GM19397 (cell line): ENCODE data around the gene ABCC5.
"Not testable (repeated sequence)": the region's sequence is repeated elsewhere in the genome, so short reads cannot be mapped to it uniquely, and the experiment has no call there.

Experiments used
- ATAC-seq: cut with Tn5 transposase; IDR thresholded peaks from one replicate; pipeline ENCODE4 v1.9.1; 2021; ENCODE audit warnings: mild to moderate bottlenecking, moderate library complexity; ENCODE audit not compliant: unreplicated experiment

The ABCC5 gene

DNA sequence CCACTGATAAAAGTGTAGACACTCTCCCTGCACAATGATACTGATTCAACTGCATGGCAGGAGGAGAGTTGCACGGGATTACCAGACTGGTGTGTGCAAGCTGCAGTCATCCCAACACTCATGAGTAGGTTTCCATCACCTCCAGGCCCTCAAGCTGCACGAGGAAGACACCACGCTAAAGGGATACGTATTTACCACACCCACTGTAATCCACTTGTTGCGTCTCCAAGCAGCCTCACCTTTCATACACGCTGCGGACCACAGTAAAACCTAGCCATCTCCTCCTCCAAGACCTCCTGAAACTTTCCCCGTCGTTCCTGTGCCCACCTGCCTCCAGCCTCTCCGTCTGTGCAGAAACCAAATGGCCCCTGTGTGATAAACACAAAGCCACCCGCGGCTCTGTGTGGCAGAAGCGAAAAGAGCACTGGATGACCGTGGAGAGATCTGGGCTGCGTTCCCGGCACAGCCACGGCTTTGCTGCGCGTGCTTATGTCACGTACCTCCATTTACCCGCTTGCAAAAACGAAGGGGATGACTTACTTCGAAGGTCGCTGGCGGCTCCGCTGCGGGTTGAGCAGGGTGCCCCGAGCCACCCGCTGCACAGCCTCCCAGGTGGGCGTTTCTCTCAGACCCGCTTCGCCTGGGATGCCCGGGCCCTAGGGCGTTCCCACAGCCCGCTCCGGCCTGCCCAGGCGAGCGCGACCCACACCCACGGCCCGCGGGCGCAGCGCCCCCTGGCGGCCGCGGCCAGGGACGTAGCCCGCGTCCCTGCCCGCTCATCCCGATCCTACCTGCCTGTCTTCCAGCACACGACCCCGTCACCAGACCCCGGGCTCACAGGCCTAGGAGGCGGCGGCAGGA lies 643 bp downstream of the ABCC5 start:
- peak; percentile 80 for ATAC-seq

DNA sequence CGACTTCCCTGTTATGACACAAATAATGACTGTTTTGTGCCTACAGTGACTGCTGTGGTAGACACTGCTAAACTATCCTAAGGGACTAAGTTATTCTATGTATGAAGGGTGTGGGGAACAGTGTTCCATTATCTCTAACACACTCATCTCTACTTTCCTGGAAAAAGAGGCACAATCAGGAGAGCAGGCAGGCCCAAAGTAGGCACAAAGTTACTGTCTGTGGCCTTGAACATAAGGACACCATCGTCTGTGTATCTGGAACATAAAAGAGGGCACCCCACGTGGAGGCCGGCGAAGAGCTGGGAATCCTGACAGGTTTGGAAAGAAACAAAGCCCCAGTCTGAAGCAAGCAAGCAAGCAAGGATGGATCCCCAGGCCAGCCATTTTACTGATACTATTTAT lies 1.5 kb downstream of the ABCC5 start:
- no peak for ATAC-seq

DNA sequence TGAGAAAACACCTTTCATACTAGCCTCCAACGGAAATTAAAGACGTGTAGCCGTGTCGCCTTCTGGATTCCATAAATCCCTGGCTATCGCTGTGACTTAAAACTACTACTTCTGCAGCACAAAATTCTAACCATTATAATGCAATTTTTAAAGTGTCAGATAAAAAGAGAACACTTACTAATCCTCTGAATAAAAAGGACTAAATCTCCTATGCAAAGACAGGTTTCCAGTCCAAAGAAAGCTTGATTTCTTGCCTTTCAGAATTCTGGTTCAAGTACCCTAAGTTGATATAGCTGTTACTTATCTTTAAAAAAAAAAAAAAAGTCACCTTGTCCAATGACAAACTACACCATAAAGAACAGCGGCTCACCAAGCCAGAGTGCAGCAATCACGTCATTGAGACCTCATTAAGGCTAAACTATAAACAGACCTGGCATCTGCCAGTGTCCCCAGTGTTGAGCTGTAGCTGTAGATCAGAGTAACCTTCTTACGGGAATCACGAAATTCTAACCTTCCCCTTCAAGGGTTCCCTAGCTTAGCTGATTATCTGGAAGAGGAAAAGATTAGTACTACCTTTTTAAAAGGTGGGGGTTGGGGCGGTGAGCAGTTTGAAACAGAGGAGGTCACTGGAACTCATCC lies 2.2 kb downstream of the ABCC5 start:
- ATAC-seq: no peak

DNA sequence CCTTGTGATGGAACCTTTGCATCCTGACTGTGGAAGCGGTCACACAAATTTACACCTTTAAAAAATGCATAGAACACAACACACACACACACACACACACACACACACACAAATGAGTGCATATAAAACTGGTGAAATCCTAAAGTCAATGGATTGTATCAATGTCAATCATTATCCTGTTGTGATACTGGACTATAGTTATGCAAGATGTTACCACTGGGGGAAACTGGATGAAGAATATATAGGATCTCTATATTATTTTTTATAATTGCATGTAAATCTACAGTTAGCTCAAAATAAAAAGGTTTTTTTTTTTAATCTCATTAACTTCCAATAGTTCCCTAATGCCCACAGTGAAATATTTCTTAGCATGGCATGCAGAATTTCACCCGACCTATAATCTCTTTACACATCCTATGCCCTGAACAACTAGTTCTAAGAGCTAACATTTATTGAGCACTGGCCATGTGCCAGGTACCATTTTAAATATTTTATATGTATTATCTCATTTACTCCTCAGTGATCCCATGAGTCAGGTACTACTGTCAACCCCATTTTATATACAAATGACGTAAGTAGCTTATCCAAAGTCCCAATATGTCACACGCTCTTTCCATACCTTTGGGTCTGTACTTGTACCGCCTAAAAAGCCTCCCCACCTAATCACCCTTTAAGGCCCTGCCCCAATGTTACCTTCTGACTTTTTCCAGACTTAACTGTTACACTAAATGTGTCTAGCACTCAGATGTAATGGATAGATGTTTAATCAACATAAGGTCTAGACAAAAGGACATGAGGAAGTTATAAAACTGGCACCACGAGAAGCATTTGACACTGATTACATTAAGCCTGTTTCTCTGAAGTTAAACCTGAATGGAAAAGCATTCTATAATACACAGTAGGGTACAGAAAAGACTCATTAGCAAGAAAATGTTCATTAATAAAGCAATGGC lies 5.5 kb downstream of the ABCC5 start:
- ATAC-seq: no peak

DNA sequence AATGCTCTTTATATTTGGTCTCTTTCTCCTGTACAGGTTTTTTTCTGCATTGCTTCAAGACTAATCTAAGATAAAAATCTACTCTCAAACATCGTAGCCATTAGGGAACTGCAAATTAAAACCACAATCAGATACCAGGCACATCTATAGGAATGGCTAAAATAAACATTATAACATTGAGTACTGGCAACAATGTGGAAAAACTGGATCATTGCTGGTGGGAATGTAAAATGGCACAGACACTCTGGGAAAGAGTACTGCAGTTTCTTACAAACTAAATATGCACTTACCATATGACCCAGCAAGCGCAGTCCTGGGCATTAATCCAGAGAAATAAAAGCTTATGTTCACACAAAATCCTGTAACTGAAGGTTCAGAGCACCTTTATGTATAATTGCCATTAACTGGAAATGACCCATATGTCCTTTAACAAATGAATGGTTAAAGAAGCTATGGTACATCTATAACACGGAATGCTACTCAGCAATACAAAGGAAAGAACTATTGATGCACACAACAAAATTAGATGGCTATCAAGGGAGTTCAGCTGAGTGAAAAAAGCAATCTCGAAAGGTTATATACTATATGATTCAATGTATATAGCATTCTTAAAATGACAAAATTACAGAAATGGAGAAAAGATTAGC lies 6.3 kb downstream of the ABCC5 start:
- ATAC-seq: no peak

DNA sequence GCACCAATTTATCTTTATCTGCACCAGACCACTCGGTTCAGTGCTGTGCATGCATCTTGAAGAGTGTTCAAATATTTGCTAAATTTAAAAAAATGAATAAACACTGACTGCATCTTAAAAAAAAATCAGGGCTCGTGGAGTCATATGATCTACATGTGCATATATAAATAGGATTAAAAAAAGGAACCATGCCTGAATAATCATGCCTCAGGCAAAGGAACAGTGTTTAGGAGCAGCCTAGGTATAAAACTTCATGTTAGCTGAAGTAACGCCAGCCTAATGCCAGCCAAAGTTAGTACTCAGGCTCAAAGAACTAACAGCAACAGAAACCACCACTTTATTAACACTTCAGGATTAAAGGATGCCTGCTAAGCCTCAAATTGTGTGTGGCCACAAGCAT lies 9.5 kb downstream of the ABCC5 start:
- ATAC-seq: no peak

DNA sequence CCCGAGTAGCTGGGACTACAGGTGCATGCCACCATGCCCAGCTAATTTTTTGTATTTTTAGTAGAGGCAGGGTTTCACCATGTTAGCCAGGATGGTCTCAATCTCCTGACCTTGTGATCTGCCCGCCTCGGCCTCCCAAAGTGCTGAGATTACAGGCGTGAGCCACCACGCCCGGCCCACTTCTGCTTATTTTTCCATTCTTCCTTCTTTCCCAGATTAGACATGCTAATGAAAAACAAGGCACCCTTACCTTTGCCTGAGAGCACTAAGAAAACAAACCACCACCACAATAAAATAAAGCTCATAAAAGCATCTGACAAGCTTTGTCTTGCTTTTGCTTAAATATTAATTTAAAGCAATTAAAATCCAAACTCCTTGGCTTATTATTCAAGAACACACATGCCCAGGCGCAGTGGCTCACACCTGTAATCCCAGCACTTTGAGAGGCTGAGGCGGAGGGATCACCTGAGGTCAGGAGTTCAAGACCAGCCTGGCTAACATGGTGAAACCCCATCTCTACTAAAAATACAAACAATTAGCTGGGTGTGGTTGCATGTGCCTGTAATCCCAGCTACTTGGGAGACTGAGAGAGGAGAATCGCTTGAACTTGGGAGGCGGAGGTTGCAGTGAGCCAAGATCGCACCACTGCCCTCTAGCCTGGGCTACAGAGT lies 10.4 kb downstream of the ABCC5 start:
- not testable (repeated sequence) for ATAC-seq

DNA sequence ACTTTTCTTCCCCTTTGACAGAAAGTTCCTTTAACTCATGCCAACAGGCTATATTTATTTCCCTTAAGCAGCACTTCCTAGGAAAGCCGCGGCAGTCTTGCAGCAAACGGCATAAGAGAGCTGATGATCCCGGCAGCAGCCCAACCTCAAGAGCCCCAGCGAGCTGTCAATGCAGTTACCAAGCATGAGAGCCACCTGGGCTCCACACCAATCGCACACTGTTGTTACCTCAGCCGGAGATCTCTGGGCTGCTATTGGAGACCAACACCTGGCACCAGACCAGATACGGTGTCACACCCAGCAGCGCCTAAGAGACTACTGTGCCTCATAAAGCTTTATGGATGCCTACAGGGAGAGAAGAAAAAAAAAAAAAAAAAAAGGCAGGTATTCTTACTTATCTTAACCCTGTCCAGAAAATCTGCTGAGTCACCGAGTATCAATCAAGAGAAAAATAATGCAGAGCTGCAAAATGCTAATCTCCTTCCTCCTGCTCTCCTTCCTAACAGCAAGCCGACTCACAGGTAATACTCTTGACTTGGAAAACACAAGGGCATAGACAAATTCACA lies 11.7 kb downstream of the ABCC5 start:
- peak; percentile 85 for ATAC-seq

DNA sequence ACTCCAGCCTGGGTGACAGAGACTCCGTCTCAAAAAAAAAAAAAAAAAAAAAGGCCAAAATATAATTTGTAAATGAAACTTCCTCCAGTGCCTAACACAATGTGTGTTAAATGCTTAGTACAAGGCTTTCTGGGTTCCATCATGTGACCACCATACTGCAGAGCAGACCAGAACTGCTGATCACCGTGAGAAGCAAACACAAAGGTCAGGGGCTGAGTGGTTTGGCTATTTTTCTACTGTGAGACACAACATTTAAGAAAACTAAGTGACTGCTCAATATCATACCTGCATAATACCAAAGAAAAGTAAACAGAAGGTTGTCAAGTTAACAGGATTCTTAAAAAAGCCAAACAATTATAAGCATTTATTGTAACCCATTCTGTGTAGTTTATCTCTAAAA lies 13.2 kb downstream of the ABCC5 start:
- ATAC-seq: no peak

DNA sequence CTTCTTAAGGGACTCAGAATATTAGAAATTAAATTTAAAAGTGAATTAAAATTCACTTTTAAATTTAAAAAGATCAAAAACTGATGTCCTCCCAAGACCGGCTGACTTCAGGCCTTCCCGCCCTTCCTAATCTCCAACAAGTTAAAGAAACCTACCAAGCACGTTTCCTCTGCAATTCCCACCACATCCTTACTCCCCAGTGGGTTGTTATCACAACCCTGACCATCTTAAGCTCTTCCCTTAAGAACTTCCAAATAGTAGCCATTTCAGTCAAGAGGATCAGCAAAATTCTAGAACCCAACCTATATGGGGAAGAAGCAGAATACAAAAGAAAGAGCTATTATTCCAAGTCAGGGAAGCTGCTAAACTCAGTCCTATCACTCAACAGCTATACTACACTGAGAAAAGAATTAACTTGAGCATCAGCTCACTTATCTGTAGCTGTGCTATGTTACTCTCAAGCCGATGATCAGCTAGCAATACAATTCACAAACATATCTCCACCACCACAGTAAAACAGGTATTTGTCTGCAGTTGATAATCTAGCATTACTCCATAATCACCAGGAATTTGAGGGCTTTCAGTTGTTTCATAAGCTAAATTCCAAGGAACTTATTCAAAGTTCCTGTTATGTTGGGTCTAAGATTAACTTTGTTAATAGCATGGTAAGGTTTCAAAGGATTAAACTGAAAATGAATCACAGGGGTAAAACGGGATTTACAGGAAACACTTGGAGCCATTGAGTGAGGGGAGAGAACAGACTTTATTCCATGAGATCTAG lies 14.3 kb downstream of the ABCC5 start:
- ATAC-seq: no peak

DNA sequence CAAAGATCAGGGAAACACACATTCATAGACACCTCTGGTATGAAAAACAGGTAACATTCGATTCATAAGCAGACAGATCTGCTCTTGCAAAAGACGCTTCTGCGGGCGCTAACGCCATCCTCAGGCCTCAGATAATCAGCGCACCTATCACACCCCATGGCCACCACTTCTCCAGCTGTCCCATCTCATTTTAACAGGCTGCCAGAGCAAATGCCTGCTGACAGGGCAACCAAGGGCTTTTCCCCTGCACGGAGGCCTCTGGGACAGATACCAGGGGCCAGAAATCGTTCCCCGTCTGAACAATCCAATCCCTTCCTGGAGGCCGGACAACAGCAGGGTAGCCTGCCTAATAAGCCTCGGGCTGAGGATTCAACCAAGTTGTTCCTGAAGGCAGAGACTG lies 15.2 kb downstream of the ABCC5 start:
- ATAC-seq: no peak

DNA sequence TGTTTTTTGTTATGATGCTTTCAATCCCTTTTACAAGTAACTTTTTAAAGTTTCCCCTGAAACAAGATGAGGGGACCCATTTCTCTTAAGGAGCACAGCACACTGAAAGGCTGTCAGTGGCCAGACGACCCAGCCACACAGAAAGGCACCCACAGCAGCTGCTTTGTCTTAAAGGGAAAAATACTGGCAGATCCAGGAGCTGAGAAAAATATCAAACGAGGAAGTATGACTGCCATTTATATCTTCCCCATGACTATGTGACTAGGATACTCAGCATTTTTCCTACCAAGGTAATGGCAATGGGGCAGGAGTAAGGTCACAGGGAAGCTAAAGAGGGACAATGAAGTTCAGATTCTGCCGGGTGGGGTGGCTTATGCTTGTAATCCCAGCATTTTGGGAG lies 15.9 kb downstream of the ABCC5 start:
- no peak for ATAC-seq

DNA sequence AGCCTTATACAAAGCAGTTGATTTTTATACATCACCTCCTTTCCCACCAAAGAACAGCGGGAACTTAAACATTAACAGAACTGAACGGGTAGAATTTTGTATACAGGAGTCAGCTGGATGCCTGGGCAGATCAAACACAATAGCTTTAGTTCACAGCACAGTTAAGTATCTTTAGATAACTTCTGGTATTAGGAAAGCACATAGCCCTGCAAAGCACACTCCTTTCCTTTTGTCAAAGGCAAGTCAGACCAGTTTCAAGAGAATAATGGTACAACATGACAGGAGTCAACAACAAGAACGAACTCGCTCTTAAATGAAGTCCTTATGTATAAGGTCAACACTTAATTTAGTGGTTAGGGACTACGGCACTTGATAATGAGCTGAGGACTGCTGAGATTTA lies 26.3 kb downstream of the ABCC5 start:
- no peak for ATAC-seq

DNA sequence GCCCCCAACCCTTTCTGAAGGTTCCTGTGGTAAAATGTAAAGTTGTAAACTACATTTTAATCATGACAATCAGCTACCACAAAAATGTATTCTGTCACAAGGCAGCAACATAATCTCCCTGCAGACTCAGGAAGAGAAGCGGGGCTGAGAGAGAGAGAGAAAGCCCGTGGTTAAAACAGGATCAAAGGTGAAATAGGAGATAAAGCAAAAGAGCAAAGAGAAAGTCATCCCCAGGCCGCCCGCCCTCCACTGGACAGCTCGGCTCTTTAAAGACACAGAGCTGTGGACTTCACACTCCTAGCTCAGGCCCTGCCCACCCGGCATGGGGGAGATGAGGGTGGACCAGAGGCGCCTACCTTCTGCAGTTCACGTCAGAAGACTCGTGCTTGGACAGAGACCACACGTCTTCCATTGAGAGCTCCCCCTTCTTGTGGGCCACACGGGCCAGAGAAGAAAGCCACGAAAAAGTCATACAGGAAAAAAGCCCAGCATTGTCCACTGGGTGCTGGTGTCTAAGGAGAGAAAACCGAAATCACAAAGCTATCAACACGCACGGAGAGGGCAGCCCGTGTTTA lies 29.4 kb downstream of the ABCC5 start:
- no peak for ATAC-seq

DNA sequence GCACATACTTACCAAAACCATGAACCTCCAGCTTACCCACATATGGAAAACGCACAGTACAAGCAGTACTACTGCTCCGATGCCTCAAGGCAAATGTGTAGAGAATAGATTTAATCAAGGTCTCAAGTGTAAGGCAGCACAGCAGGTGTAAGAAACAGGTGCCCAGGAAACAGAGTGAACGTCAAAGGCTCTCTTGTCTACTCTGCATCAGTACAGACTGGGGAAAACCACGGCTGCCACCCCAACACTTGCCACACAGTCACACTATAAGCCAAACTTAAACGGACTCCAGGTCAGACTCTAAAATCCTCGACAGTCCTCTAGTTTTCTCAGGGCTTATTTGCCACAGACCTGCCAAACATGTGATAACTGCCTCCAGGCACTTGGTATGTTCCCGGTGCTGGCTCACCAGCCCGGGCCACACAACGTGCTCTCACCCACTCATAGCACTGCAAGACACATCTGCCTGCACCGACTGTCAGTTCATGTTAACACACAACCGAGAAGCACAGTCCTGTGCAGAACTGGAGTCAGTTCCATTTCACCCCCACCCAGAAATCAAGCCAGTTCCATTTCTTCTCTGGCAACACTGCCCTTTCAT lies 30.6 kb downstream of the ABCC5 start:
- no peak for ATAC-seq

DNA sequence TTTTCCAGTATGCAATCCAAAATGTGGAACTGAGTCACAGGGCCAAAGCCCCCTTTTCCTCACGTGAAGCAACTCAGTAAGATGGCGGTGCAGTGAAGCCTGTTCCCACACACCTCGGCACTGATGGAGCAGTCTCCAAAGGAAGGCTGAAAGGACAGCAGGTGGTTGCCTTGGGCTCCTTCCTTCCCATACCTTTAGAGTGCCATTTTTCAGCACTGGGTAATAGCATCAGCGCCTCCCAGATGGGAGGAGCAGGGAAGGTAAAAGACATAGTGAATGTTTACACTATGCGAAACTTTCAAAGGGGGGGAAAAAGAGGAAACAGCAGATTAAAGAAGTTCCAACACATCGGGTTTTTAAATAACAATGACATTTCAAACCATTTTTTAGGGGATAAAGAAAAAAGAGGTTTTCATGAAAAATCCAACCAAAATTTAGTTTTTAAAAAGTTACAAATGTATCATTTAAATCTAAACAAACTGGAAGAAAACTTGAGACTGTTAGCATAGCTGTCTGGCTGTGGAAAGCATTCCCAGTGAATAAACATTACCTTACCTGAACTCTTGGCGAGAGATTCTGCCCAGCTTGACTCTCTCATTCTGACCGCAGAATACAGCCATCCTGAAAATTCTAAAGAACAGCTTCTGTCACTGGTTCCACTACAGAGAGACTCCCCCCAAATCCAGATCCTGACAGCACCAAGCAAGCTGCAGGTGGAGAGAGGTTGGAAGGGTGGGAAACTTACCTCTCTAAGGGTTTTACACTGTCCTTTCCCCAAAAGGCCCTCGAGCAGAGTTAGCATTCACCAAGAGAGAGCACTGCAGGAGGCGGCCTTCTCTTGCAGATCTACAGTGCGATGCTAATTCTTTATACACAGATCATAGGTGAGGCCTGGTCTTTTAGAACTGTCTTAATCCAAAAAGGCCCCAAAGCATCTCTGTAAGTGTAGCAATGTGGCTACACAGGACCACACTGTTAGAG lies 32.6 kb downstream of the ABCC5 start:
- no peak for ATAC-seq

DNA sequence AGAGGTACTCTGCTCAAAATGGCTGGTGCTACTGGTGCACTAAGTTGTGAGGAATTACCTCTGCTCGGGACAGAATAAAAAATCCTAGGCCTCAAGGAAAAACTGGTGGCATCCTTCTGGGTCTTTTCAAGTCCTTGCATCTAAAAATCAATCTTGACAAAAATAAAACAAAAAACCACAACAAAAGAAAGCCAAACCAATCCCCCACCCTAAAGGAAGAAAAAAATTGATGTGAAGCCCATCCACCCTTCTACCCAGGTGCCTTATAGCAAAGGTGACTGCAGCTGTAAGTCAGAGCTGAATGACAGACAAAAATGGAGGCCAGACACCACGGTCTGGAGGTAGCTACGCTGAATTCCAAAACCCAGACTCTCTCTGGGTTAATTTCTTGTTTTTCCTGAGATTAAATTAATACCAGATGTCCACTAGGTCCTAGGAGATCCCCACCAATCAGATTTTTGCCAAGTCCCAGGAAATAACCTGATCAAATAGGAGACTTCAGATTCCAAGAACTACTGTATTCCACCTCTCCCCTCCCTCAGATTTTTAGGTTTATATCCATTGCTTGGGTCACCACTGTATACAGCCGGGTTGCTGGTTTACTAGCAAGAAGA lies 33.5 kb downstream of the ABCC5 start:
- no peak for ATAC-seq
